NCI-H2107 treated with DMSO at 0.1 percent for 48 hours (cell line): ENCODE data around the gene MRGPRX2.
A peak's percentile ranks its signal among the peaks of the same experiment; 100 is the strongest.

Source experiments
- DNase-seq: peaks from one replicate; lab custom pipeline; 2025; ENCODE audit not compliant: unreplicated experiment; lab: John Stamatoyannopoulos, UW

The MRGPRX2 gene

GRCh38 chr11:19076744-19077589 lies 16.4 kb upstream of the MRGPRX2 start:
- peak; percentile 34 for DNase-seq

DNA sequence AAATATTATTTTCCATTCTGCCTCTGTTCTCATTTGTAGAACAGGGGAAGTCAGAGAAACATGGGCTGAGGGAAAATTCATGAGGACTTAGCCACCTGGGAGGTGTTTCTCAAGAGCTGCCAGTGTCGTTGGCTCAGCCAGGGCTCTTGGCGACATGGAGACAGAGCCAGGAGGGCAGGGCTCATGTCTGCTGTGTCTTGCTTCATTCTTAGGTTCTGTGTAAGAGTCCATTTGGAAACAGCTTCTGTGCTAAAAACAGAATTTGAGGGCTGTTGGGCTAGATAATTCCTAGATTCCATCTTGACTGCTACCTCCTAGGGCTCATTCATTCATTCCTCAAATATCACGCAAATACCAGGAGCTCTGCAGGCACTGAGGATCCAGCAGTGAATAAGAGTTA lies 15.1 kb upstream of the MRGPRX2 start:
- no peak for DNase-seq

- no peak for DNase-seq
These were observed 13.2 kb upstream of the MRGPRX2 start for GRCh38 chr11:19073454-19074415.

DNA sequence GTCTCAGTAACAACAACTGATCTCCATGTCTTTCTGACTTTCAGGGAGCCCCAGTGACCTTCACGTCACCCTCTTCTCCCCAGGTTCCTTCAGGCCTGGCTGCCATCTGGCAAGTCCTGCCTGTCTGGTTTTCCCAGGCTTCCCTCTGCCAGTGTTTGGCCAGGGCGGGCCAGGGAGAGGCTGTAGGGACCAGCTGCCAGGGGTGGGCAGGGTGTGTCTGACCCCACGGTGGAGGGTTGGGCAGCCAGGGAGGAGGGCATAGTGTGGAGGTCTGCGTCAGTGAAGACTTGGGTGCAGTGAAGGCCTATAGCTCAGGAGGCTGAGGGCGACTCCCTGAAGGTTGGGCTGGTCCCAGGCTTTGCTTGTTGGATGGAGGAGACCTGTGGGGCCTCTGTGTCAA lies 11.9 kb upstream of the MRGPRX2 start:
- DNase-seq = no peak

DNA sequence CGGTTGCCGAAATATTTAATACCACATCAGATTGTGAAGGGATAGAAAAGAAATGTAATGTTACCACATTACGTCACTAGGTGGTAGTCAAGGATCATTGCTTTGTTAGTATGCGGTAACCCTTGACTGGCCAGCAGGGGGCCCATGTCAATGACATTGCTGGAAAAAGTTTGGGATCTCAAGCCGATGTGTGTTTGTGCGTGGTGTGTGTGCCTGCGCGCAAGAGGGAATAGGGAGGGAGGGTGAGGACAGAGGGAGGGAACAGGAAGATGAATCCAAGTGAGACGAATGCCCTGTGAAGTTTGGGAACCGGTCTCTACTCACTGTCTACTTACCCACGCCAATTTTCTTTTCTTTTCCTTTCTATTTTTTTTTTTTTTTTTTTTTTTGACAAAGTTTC lies 10.7 kb upstream of the MRGPRX2 start:
- DNase-seq = peak; percentile 71

DNA sequence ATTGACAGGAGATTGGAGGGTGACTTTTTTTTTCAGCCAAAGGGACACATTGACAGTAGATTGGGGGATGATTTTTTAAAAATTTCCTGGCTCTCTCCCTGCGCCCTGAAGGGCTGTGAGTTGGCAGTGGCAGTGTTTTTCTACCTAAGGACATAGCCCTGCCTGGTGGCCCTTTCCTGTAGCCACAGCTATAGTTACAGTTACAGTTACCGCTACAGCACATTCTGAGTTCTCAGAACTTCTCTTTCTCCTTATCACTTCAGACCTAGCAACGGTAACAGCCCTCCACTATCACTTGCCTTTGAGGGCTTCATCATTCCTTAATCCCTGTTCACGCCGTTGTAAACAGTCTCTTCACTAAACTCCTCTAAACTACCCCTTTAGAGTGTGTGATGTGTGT lies 684 bp downstream of the MRGPRX2 start:
- no peak for DNase-seq

GRCh38 chr11:19055905-19056304 lies 4.6 kb downstream of the MRGPRX2 start:
- no peak for DNase-seq

- no peak for DNase-seq
These were observed 5.5 kb downstream of the MRGPRX2 start for GRCh38 chr11:19055016-19055415.

GRCh38 chr11:19053909-19054308 lies 6.6 kb downstream of the MRGPRX2 start:
- DNase-seq = no peak

DNA sequence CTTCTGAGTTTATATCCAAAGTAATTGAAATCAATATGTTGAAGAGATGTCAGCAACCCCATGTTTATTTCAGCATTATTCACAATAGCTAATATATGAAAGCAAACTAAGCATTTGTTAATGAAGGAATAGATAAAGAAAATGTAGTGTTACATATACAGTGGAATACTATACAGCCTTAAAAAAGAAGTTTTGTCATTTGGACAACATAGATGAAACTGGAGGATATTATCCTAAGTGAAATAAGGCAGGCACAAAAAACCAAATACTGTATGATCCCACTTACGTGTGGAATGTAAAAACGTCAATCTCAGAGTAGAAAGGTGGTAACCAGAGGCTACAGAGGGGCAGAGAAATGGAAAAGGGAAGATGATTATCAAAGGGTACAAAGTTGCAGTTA lies 10.2 kb downstream of the MRGPRX2 start:
- no peak for DNase-seq

- no peak for DNase-seq
These were observed 11.2 kb downstream of the MRGPRX2 start for GRCh38 chr11:19049351-19049750.

- no peak for DNase-seq
These were observed 20.5 kb downstream of the MRGPRX2 start for GRCh38 chr11:19040051-19040450.

GRCh38 chr11:19039409-19039808 lies 21.1 kb downstream of the MRGPRX2 start:
- DNase-seq = no peak

DNA sequence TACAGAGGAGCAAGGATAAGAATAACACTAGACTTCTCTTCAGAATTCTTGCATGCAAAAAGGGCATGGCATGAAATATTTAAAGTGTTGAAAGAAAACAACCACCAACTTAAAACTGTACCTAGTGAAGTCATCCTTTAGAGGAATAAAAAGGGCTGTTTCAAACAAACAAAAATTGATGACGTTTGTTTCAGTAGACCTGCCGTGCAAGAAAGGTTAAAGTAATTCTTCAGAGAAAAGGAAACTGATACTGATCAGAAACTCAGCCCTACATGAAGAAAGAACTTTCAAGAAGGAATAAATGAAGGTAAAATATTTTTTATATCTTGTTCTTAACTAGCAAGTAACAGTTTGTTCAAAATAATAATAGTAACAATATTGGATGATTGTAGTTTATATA lies 27.5 kb downstream of the MRGPRX2 start:
- no peak for DNase-seq

GRCh38 chr11:19027829-19028595 lies 32.5 kb downstream of the MRGPRX2 start:
- no peak for DNase-seq

GRCh38 chr11:19026862-19027261 lies 33.7 kb downstream of the MRGPRX2 start:
- DNase-seq = no peak

DNA sequence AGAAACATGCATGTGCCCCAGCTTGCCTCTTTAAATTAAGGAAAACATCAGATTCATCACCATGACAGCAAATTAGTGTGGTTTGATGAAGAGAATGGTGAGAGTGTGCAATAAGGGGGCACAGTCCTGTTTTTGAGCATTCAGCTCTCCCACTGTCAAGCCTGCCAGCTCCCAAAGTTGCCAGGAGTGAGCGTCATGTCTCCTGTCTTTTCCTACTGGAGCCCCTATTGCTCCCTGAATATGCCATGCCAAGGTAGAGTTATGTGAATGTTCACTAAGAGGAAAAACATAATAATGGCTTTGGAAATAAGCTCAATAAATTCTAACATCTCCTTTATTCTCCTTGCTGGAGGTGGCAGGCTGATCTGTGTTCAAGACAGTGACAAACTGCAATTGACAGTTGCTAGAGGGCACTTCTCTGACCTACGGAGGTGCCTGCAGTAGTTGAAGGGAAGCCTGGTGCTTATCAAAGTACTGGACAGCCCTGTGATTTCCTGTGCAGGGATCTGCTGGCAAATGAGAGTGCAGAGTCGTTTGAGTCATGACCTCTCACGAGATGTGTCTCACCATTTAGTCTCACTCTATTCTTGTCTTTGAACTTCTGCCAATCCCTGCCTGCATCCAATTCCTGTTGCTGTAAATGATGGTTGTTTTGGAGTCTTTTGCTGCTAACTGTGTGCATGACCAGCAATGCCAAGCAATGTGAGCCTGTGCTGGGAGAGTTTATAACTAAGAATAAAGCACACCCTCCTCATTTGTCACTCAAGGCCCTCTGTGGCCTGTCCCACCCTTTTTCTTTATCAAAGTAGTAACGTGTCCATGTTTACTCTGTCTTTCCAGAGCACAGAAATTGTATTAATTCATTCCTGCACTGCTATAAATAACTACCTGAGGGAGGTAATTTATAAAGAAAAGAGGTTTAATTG lies 34.8 kb downstream of the MRGPRX2 start:
- DNase-seq = no peak

- DNase-seq = no peak
These were observed 39.7 kb downstream of the MRGPRX2 start for GRCh38 chr11:19020831-19021230.

- DNase-seq = no peak
These were observed 41.6 kb downstream of the MRGPRX2 start for GRCh38 chr11:19018901-19019300.

DNA sequence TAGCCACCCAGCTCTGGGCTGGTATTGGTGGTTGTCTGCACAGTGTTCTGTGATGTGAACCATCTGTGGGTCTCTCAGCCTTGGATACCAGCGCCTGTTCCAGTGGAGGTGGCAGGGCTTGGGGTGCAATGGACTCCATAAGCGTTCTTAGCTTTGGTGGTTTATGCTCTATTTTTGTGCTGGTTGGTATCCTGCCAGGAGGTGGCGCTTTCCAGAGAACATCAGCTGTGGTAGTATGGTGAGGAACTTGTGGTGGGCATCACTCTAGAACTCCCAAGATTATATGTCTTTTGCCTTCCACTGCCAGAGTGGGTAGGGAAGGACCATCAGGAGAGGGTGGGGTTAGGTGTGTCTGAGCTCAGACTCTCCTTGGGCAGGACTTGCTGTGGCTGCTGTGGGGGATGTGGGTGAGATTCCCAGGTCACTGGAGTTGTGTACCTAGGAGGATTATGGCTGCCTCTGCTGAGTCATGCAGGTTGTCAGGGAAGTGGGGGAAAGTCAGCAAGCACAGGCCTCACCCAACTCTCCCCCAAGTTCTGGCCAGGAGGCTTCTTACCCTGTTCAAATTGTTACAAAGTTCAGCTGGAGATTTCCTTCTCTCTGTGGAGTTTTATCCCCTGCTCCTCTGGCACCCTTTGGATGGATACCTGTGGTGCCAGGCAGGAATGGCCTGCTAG lies 47.2 kb downstream of the MRGPRX2 start:
- DNase-seq = no peak
